GM18873 (cell line): Measurements from ENCODE around the gene TRIOBP.

ENCODE experiments used
- ATAC-seq: cut with Tn5 transposase; IDR thresholded peaks from one replicate; pipeline ENCODE4 v1.9.1; 2021; ENCODE audit warnings: mild to moderate bottlenecking, moderate library complexity, moderate number of reproducible peaks; ENCODE audit not compliant: unreplicated experiment, low FRiP score

Gene TRIOBP

GRCh38 chr22:37748659-37749058 lies 51.8 kb downstream of the TRIOBP start:
- no peak for ATAC-seq

- ATAC-seq, result no peak
Measured at GRCh38 chr22:37749226-37749625, 52.4 kb downstream of the TRIOBP start.

- ATAC-seq, result no peak
Measured at GRCh38 chr22:37749831-37750595, 53.2 kb downstream of the TRIOBP start.

GRCh38 chr22:37750596-37751162 lies 53.8 kb downstream of the TRIOBP start:
- no peak for ATAC-seq

- ATAC-seq, result no peak
Measured at GRCh38 chr22:37751449-37752188, 54.8 kb downstream of the TRIOBP start.

- ATAC-seq, result no peak
Measured at GRCh38 chr22:37752189-37753087, 55.6 kb downstream of the TRIOBP start.

- ATAC-seq, result no peak
Measured at GRCh38 chr22:37753746-37754145, 56.9 kb downstream of the TRIOBP start.

GRCh38 chr22:37757663-37758062 lies 60.8 kb downstream of the TRIOBP start:
- no peak for ATAC-seq

- ATAC-seq, result no peak
Measured at GRCh38 chr22:37758694-37759093, 61.8 kb downstream of the TRIOBP start.

GRCh38 chr22:37759281-37759680 lies 62.4 kb downstream of the TRIOBP start:
- no peak for ATAC-seq

- no peak for ATAC-seq
Measured at GRCh38 chr22:37760152-37760551, 63.3 kb downstream of the TRIOBP start.

- ATAC-seq, result no peak
Measured at GRCh38 chr22:37762389-37762836, 65.6 kb downstream of the TRIOBP start.

GRCh38 chr22:37763012-37763411 lies 66.2 kb downstream of the TRIOBP start:
- no peak for ATAC-seq

GRCh38 chr22:37763652-37764051 lies 66.8 kb downstream of the TRIOBP start:
- no peak for ATAC-seq

GRCh38 chr22:37764622-37765021 lies 67.8 kb downstream of the TRIOBP start:
- no peak for ATAC-seq

GRCh38 chr22:37765498-37765897 lies 68.7 kb downstream of the TRIOBP start:
- no peak for ATAC-seq

- no peak for ATAC-seq
Measured at GRCh38 chr22:37765953-37766576, 69.2 kb downstream of the TRIOBP start.

GRCh38 chr22:37768273-37768672 lies 71.4 kb downstream of the TRIOBP start:
- ATAC-seq, result no peak

- no peak for ATAC-seq
Measured at GRCh38 chr22:37769056-37769455, 72.2 kb downstream of the TRIOBP start.

- no peak for ATAC-seq
Measured at GRCh38 chr22:37771081-37771480, 74.2 kb downstream of the TRIOBP start.
